Activated CD4-positive, CD25-positive, alpha-beta regulatory T cell treated with anti-CD3 and anti-CD28 coated beads, Interleukin-2, amount 50 U/mL, for 72 hours (primary cell): ENCODE results near the gene PIWIL4.
"Not testable (repeated sequence)": the region's sequence is repeated elsewhere in the genome, so short reads cannot be mapped to it uniquely, and the experiment has no call there.

Source experiments
- DNase-seq: peaks from one replicate; pipeline ENCODE4 v3.0.0; 2021

Gene PIWIL4

GRCh38 chr11:94586978-94587377 lies 19.8 kb downstream of the PIWIL4 start:
- no peak for DNase-seq

GRCh38 chr11:94588366-94588942 lies 21.3 kb downstream of the PIWIL4 start:
- no peak for DNase-seq

DNA sequence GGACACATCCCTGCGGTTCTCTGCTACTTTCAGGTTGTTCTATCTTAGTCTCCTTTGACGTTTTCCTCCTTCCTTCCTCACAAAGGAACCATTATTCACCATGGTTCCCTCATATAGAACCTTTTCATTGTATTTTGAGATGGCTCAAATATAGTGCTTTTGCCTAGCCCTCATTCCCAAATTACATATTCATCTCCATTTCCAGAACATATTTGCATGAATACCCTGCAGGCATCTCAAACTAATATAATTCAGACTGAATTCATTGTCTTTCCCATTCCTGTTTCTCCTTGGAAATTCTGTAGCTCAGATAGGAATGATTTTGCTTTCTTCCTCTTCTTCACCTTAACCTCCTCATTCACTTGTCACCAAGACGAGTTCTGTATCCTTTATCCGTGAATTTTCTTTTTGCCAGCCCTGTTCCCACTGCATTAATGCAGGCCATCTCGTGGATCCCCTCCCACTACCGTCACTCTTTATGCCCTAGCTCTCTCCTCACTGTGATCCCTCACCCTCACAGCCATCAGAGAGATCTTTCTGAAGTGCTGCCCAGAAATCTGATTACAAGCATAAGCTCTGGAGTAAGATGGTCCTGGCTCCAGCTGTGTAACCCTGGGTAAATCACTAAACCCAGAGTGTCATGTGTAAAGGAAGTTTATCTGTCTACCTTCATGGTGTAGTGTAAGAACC lies 23.3 kb downstream of the PIWIL4 start:
- no peak for DNase-seq

DNA sequence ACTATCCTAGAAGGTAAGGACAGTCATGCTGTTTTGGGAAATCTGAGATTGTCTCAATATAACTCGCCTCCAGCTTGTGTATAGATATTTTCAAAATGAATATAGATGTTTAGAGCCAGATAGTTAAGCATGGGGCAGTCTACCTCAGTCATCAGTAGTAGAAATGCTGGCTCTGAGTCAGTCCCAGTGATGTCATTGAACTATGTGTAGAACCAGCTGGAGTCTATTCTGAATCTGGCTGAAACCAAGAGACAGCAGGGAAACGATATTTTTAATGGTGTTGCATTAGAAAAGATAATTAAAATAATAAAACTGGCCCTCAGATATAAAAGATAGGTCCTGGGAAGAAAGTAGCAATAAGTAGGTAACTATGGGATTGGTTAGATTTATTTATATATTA lies 25.9 kb downstream of the PIWIL4 start:
- no peak for DNase-seq

GRCh38 chr11:94595076-94595475 lies 27.9 kb downstream of the PIWIL4 start:
- no peak for DNase-seq

GRCh38 chr11:94597896-94598295 lies 30.7 kb downstream of the PIWIL4 start:
- DNase-seq, result no peak

GRCh38 chr11:94599510-94599909 lies 32.3 kb downstream of the PIWIL4 start:
- DNase-seq, result no peak

DNA sequence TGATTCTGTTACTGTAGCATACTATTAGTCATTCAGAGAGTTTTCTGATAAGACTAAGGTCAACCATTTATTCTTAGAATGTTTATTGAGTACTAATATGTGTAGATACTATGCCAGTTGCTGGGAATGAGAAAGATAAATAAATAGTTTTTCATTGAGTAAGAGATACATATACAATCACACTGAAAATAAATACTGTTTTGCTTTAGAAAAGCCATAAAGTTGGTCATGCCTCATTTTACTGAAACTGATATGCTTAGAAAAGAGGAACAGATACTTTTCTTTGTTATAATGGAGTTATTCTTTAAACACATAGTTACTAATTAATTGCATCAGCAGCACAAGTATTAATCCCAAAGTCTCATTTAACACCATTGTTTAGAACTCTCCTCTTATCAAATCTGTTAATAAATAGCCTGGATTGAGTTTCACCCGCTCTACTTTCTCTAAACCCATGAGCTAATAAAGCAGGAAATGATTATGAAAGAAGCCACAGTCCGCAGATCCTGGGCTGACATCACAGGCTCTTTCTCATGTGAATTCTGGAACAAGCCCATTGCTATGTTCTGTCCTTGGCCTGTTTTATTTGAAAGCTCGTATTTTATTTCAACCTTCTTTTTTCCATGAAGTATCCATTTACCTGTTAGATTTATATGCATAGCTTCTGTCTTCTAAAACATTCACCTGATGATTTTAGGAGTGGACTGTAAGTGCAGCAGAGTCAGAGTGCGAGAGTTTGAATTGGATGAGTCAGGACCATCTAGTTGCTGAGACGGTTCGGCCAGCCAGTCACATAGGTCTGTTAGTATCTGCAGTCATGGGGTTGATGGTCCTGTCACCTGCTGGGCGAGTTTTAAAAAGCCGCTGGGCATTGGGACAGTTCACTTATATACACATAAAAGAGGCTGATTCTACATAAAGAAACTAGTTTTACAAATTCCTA lies 35.5 kb downstream of the PIWIL4 start:
- DNase-seq, result no peak

GRCh38 chr11:94603587-94603986 lies 36.4 kb downstream of the PIWIL4 start:
- DNase-seq, result no peak

DNA sequence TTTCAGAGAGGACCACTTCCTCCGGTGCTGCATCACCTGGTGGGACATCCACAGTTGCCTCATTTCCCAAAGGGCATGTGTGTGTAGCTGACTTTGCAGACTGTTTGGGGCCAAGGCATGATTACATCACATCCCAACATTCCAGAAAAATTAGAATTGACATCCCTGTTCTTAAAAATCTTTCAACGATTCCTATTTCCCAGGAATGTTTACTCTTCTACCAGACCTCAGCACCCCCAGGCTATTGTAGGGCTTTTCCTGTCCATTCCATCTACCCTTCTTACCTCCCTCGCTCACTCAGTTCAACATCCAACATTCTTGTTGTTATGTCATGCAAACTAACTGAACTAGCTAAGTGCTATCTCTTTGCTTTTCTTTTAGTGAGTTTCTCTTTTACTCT lies 37.3 kb downstream of the PIWIL4 start:
- no peak for DNase-seq

DNA sequence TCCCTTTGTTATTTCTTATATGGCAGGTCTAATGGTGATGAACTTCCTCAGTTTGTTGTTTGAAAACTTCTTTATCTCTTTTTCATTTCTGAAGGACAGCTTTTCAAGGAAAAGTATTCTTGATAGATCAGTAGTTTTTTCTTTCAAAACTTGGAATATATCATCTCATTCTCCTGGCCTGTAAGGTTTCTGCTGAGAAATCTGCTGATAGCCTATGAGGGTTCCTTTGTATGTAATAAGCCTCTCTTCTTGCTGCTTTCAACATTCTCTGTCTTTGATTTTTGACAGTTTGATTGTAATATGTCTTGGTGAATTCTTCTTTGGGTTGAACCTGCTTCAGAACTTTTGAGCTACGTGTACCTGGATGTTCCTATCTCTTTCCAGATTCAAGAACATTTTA lies 46.0 kb downstream of the PIWIL4 start:
- DNase-seq, result no peak

DNA sequence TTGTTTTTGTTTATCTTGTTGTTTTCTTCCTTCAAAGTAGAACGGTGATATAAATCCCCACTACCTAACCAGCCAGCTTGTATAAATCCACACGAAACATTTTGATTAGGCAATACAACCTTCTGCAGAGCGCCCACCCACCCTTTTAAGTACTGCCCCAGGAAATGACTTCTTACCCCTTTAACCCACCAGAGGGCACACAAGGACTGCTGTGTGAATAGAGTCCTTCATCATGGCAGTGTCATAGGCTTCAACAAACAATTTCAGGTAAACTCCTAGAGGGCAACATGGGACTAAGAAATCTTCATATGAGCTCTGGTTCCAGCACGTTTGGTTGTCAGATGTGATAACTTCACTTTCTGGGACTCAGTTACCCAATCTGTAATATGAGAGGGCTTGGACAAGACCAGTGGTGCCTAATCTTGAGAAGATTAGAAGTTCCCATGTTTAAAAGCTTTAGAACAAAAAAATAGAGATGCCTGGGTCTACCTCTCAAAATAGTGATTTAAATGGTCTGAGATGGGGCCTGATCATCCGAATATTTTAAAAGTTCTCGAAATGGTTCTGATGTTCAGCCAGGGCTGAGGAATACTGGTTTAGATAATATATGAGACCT lies 56.1 kb downstream of the PIWIL4 start:
- DNase-seq, result no peak

DNA sequence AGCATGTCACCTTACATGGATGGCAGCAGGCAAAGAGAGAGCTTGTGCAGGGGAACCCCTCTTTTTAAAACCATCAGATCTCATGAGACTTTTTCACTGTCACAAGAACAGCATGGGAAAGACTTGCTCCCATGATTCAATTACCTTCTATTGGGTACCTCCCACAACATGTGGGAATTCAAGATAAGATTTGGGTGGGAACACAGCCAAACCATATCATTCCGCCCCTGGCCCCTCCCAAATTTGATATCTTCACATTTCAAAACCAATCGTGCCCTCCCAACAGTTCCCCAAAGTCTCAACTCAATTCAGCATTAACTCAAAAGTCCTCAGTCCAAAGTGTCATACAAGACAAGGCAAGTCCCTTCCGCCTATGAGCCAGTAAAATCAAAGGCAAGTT lies 58.3 kb downstream of the PIWIL4 start:
- not testable (repeated sequence) for DNase-seq

- not testable (repeated sequence) for DNase-seq
These were observed 59.9 kb downstream of the PIWIL4 start for GRCh38 chr11:94627003-94627560.

- no peak for DNase-seq
These were observed 62.6 kb downstream of the PIWIL4 start for GRCh38 chr11:94629741-94630140.

DNA sequence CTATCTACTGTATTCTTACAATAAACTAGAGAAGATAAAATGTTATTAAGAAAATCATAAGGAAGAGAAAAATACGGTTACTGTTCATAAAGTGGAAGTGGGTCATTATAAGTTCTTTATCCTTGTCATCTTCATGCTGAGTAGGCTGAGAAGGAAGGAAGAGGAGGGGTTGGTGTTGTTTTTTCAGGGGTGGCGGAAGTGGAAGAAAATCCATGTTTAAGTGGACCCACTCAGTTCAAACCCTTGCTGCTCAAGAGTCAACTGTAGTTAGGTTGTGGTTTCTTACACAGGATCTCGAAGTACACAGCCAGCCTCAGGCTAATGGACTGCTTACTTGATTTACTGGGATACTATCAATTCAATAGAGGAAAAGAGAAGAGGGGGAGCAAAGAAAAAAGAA lies 63.1 kb downstream of the PIWIL4 start:
- no peak for DNase-seq

DNA sequence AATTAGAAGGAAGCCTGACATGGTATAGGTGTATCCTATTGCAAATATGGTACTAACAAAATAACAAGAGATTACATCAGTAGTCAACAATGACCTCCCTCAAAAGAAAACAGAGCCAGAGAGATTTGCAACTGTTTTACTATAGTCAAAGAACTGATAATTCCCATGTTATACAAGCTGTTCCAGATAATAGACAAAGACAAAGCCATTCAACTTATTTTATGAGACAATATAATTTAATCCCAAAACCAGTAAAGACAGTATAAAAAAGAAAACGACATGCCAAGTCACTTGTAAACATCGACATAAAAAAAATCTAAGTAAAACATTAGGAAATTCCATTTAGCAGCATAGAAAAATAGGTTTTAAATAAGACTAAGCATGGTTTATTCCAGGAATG lies 65.2 kb downstream of the PIWIL4 start:
- DNase-seq, result no peak

GRCh38 chr11:94635072-94635471 lies 67.9 kb downstream of the PIWIL4 start:
- no peak for DNase-seq

GRCh38 chr11:94636388-94636949 lies 69.3 kb downstream of the PIWIL4 start:
- DNase-seq, result no peak

DNA sequence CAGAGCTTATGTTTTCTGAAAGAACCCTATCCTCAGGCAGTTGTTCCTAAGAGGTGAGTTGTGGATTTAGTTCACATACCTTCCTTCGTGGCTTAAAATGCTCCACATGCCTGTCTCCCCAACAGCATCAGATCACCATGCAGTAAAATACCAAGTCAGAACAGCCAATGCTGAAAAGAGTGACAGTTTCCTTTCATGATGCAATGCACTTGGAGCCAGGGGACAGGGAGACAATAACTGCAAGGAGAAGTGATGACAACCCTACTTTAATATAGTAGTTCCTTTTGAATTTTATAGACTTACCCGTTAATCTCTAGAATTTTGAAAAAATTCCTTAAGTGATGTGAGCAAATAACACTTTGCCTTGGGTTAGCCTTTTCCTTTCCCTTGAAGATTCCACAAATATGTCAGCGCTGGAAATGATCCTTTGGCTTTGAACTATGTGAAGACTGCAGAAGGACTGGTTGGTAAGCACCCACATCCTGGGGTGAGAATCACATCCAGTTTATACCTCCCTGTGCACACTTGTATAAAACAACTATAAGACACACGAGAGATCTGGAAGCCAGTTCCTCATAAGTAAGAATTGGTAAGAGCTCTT lies 71.2 kb downstream of the PIWIL4 start:
- no peak for DNase-seq

DNA sequence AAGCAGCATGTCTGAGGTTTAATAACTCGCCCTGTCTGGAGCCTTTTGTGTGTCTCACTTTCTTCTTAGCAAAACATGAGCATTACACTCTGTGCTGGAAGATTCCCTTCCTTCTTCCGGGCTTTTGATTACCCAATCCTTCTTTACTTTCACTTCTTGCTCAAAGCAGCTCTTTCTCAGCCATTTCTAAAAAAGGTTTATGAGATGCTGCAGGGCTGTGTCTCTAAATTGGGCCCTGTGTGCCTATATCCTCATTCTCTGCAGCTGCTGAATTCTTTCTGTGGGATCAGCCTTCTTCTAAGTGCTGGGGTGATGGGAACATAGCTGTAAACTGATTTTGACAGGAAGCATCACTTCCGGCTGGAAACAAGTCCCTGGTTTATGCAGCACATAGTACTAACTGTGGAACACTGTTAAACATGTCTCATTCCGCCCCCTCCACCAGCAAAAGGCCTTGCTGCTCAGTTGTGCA lies 71.8 kb downstream of the PIWIL4 start:
- DNase-seq, result no peak
